Measurements from ENCODE around the gene KIAA1958. TPM values are rescaled to one million over a fixed set of nuclear protein-coding genes. Genes with fewer than 3 reads are reported as not detected.

The KIAA1958 gene
- total RNA-seq, 2 experiments from 2014 or later = 5.6 to 6.8 TPM

DNA sequence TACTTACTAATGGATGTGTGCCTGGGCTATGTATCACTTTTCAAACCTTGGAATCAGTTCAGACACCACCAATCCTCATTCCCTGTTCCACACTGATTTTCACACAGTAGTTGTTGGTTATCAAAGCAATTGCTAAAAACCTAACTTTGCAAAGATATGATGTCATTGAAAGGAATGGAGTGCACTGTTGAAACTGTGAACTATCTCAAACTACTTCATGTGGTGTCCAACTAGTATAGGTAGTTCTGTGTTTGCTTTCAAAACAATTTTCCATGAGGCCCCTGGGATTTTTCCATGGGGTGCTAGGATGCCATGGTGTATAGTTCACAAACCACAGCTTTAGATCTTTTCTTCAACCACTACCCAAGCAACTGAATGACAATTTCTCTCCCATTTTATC, 213.5 kb downstream of the KIAA1958 start:
- Mint-ChIP-seq H3K27ac (no peak overlapping the region), H3K27me3 (no peaks in the 10 kb centered on the region), H3K36me3 (ENCODE audit: low read depth) (peaks cover 77% of the 10 kb centered on the region), H3K4me3 (no peak overlapping the region), H3K9me3 (no peaks in the 10 kb centered on the region), H3K4me1 (ENCODE audit: low read depth) (peaks cover 16% of the 10 kb centered on the region)
- Histone ChIP-seq H3K27ac (ENCODE audit: low read depth in 1 of 2, low read length in 2 of 2) (no peak overlapping the region), H3K36me3 (ENCODE audit: insufficient read depth, low read length) (peaks cover 24% of the 10 kb centered on the region), H3K4me3 (ENCODE audit: low read length) (no peak overlapping the region), H3K9me3 (ENCODE audit: control insufficient read depth in 1 of 2, insufficient read depth in 1 of 2, low read length in 2 of 2) (no peaks in the 10 kb centered on the region), H3K27me3 (ENCODE audit: control insufficient read depth in 1 of 2, insufficient read depth in 2 of 2, low read length in 2 of 2) (no peaks in the 10 kb centered on the region), H3K4me1 (ENCODE audit: insufficient read depth, low read length) (peaks cover 4% of the 10 kb centered on the region)
- ATAC-seq (ENCODE audit: poor library complexity) = no peak
- POLR2A ChIA-PET = no interaction called here
- TF ChIP-seq, protein P1, sequence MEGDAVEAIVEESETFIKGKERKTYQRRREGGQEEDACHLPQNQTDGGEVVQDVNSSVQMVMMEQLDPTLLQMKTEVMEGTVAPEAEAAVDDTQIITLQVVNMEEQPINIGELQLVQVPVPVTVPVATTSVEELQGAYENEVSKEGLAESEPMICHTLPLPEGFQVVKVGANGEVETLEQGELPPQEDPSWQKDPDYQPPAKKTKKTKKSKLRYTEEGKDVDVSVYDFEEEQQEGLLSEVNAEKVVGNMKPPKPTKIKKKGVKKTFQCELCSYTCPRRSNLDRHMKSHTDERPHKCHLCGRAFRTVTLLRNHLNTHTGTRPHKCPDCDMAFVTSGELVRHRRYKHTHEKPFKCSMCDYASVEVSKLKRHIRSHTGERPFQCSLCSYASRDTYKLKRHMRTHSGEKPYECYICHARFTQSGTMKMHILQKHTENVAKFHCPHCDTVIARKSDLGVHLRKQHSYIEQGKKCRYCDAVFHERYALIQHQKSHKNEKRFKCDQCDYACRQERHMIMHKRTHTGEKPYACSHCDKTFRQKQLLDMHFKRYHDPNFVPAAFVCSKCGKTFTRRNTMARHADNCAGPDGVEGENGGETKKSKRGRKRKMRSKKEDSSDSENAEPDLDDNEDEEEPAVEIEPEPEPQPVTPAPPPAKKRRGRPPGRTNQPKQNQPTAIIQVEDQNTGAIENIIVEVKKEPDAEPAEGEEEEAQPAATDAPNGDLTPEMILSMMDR (IDR thresholded peaks at IDR 0.05) = no peak
- CTCF ChIA-PET = no interaction called here
- no peak for DNase-seq
- intact Hi-C loops (cut with DNase I, micrococcal nuclease) = no loop called here

DNA sequence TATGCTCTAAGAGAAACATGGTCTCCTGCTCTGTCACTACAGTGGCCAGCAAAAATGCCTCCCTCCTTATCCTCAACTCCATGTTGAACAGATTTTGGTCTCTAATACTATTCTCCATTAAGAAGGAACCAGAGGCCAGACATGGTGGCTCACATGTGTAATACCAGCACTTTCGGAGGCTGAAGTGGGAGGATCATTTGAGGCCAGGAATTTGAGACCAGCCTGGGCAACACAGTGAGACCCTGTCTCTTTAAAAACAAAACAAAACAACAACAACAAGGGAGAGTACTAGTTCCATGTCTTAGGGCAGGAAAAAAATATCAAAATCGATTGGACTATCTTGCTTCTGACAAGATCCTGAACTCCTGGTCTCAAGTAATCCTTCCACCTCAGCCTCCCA, 216.7 kb downstream of the KIAA1958 start:
- Histone ChIP-seq H3K4me1 (ENCODE audit: insufficient read depth, low read length) (peaks cover 4% of the 10 kb centered on the region), H3K4me3 (ENCODE audit: low read length) (no peak overlapping the region), H3K27me3 (ENCODE audit: control insufficient read depth in 1 of 2, insufficient read depth in 2 of 2, low read length in 2 of 2) (no peaks in the 10 kb centered on the region), H3K27ac (ENCODE audit: low read depth in 1 of 2, low read length in 2 of 2) (no peak overlapping the region), H3K9me3 (ENCODE audit: control insufficient read depth in 1 of 2, insufficient read depth in 1 of 2, low read length in 2 of 2) (no peaks in the 10 kb centered on the region), H3K36me3 (ENCODE audit: insufficient read depth, low read length) (peaks cover 6% of the 10 kb centered on the region)
- H3K36me3 Mint-ChIP-seq (ENCODE audit: low read depth) = peaks cover 68% of the 10 kb centered on the region
- H3K4me3 Mint-ChIP-seq = no peak overlapping the region
- peaks cover 33% of the 10 kb centered on the region for H3K4me1 Mint-ChIP-seq (ENCODE audit: low read depth)
- intact Hi-C loops (cut with DNase I, micrococcal nuclease) = no loop called here
- CTCF ChIA-PET = no interaction called here
- DNase-seq (no peak), ATAC-seq (ENCODE audit: poor library complexity) (no peak)
- no peak overlapping the region for H3K27ac Mint-ChIP-seq
- H3K27me3 Mint-ChIP-seq = no peaks in the 10 kb centered on the region
- POLR2A ChIA-PET = no interaction called here
- TF ChIP-seq, protein P1 (IDR thresholded peaks at IDR 0.05) = no peak
- no peaks in the 10 kb centered on the region for H3K9me3 Mint-ChIP-seq

DNA sequence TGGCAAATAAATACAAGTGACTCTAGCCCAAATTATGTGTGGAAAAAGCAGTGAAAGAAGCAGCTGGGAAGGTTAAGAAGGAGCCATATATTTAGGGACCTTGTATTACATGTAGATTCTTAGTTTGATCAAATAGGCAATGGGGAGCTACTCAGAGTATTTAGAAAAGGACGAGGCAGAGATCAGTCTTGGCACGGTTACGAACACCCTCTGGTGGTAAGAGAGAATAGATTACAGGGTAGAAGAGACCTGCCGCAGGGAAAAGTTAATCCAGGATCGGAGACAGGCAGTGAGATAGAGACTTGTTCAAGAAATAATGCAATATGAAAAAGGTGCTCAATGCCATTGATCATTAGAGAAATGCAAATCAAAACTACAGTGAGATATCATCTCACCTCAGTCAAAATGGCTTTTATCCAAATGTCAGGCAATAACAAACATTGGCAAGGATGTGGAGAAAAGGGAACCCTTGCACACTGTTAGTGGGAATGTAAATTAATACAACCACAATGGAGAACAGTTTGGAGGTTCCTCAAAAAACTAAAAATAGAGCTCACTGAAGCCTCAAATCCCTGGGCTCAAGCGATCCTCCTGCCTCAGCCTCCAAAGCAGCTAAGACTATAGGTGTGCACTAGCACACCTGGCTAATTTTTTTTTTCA, 219.3 kb downstream of the KIAA1958 start:
- DNase-seq = no peak
- peaks cover 69% of the 10 kb centered on the region for H3K36me3 Mint-ChIP-seq (ENCODE audit: low read depth)
- H3K4me3 ChIP-seq (ENCODE audit: low read length) = no peak overlapping the region
- ChIA-PET CTCF (interaction anchor here (0.7 to 0.9 kb wide), 2 partner anchors 12 to 607 kb away, joined by 3 read pairs; partner anchors contain the start of gene INIP), POLR2A (no interaction called here)
- no peak for ATAC-seq (ENCODE audit: poor library complexity)
- H3K4me3 Mint-ChIP-seq = no peak overlapping the region
- peaks cover 44% of the 10 kb centered on the region for H3K4me1 Mint-ChIP-seq (ENCODE audit: low read depth)
- no peaks in the 10 kb centered on the region for H3K27me3 ChIP-seq (ENCODE audit: control insufficient read depth in 1 of 2, insufficient read depth in 2 of 2, low read length in 2 of 2)
- H3K27me3 Mint-ChIP-seq = no peaks in the 10 kb centered on the region
- no peak overlapping the region for H3K27ac ChIP-seq (ENCODE audit: low read depth in 1 of 2, low read length in 2 of 2)
- no peaks in the 10 kb centered on the region for H3K9me3 ChIP-seq (ENCODE audit: control insufficient read depth in 1 of 2, insufficient read depth in 1 of 2, low read length in 2 of 2)
- intact Hi-C loops (cut with DNase I, micrococcal nuclease) = no loop called here
- H3K9me3 Mint-ChIP-seq = no peaks in the 10 kb centered on the region
- H3K27ac Mint-ChIP-seq = no peak overlapping the region
- H3K36me3 ChIP-seq (ENCODE audit: insufficient read depth, low read length) = peaks cover 22% of the 10 kb centered on the region
- no peaks in the 10 kb centered on the region for H3K4me1 ChIP-seq (ENCODE audit: insufficient read depth, low read length)
- TF ChIP-seq, protein P1 (IDR thresholded peaks at IDR 0.05) = no peak

Data from CD4-positive, alpha-beta T cell (primary cell).